H9 (cell line): ENCODE data around the gene UNC119. TPM values are rescaled to one million over a fixed set of nuclear protein-coding genes. Genes with fewer than 3 reads are reported as not detected.

Experiments
- DNase-seq: peaks from one replicate; pipeline ENCODE4 v3.0.0-alpha.2; 2017
- H2AFZ ChIP-seq: one replicate; pipeline ENCODE4 v1.6.1; 2013; ENCODE audit warnings: mild to moderate bottlenecking, low read length, control low read depth, moderate library complexity
- H2AK5ac ChIP-seq: 2 replicates; pipeline ENCODE4 v1.6.1; 2013; ENCODE audit warnings: low read length, control low read depth, mixed read lengths; ENCODE audit not compliant: insufficient read length
- H2BK120ac ChIP-seq: one replicate; pipeline ENCODE4 v1.6.1; 2013; ENCODE audit warnings: low read depth, mild to moderate bottlenecking, low read length, control low read depth, inconsistent platforms; ENCODE audit not compliant: poor library complexity, severe bottlenecking
- H2BK12ac ChIP-seq: 2 replicates; pipeline ENCODE4 v1.6.1; 2013; ENCODE audit warnings: low read length, control low read depth, mixed read lengths, low read depth; ENCODE audit not compliant: insufficient read length
- H2BK15ac ChIP-seq: 2 replicates; pipeline ENCODE4 v1.6.1; 2013; ENCODE audit warnings: low read depth, low read length, control low read depth
- H2BK20ac ChIP-seq: one replicate; pipeline ENCODE4 v1.6.1; 2013; ENCODE audit warnings: low read depth, mild to moderate bottlenecking, low read length, control low read depth, inconsistent platforms; ENCODE audit not compliant: poor library complexity, severe bottlenecking
- H2BK5ac ChIP-seq: 2 replicates; pipeline ENCODE4 v1.6.1; 2013; ENCODE audit warnings: low read length, control low read depth, mixed read lengths; ENCODE audit not compliant: insufficient read length
- H3K14ac ChIP-seq: 2 replicates; pipeline ENCODE4 v1.6.1; 2013; ENCODE audit warnings: low read length, control low read depth; ENCODE audit not compliant: insufficient read depth
- H3K18ac ChIP-seq: 2 replicates; pipeline ENCODE4 v1.6.1; 2013; ENCODE audit warnings: low read depth, mild to moderate bottlenecking, mixed read lengths, low read length, control low read depth; ENCODE audit not compliant: insufficient read length
- H3K23ac ChIP-seq: 2 replicates; pipeline ENCODE4 v1.6.1; 2013; ENCODE audit warnings: low read length, control low read depth, mixed read lengths, low read depth; ENCODE audit not compliant: insufficient read length
- H3K23me2 ChIP-seq: 2 replicates; pipeline ENCODE4 v1.6.1; 2013; ENCODE audit warnings: low read depth, mild to moderate bottlenecking, mixed read lengths, low read length, control low read depth; ENCODE audit not compliant: insufficient read length, poor library complexity, severe bottlenecking
- H3K27ac ChIP-seq: 2 replicates; pipeline ENCODE4 v1.5.1; 2013; ENCODE audit warnings: low read length, control low read depth, mixed read lengths, low read depth; ENCODE audit not compliant: insufficient read length
- H3K27me3 ChIP-seq: 2 replicates; pipeline ENCODE4 v1.6.1; 2013; ENCODE audit warnings: low read length, control low read depth, inconsistent platforms; ENCODE audit not compliant: insufficient read depth
- H3K4ac ChIP-seq: 2 replicates; pipeline ENCODE4 v1.6.1; 2013; ENCODE audit warnings: low read depth, mild to moderate bottlenecking, control low read depth, inconsistent platforms, low read length, moderate library complexity
- H3K4me1 ChIP-seq: 2 replicates; pipeline ENCODE4 v1.6.1; 2013; ENCODE audit warnings: low read length, control low read depth, inconsistent platforms; ENCODE audit not compliant: insufficient read depth
- H3K4me2 ChIP-seq: 2 replicates; pipeline ENCODE4 v1.6.1; 2013; ENCODE audit warnings: low read length, control low read depth, mixed read lengths; ENCODE audit not compliant: insufficient read length, insufficient read depth
- H3K56ac ChIP-seq: 2 replicates; pipeline ENCODE4 v1.6.1; 2013; ENCODE audit warnings: low read depth, mild to moderate bottlenecking, mixed read lengths, low read length, control low read depth; ENCODE audit not compliant: insufficient read length
- H3K79me1 ChIP-seq: 2 replicates; pipeline ENCODE4 v1.6.1; 2013; ENCODE audit warnings: low read depth, mild to moderate bottlenecking, moderate library complexity, low read length, control low read depth, inconsistent platforms; ENCODE audit not compliant: insufficient read depth, poor library complexity, severe bottlenecking
- H3K79me2 ChIP-seq: 2 replicates; pipeline ENCODE4 v1.6.1; 2013; ENCODE audit warnings: low read length, control low read depth, inconsistent platforms; ENCODE audit not compliant: insufficient read depth
- H3K9ac ChIP-seq: 2 replicates; pipeline ENCODE4 v1.6.1; 2013; ENCODE audit warnings: low read length, control low read depth, mixed read lengths; ENCODE audit not compliant: insufficient read length; ENCODE audit errors: extremely low read depth
- H3K9me3 ChIP-seq: one replicate; pipeline ENCODE4 v1.6.1; 2013; ENCODE audit warnings: low read depth, low read length, inconsistent platforms; ENCODE audit not compliant: control insufficient read depth
- H3T11ph ChIP-seq: one replicate; pipeline ENCODE4 v1.6.1; 2013; ENCODE audit warnings: mild to moderate bottlenecking, low read length, control low read depth, inconsistent platforms
- H4K20me1 ChIP-seq: one replicate; pipeline ENCODE4 v1.6.1; 2013; ENCODE audit not compliant: control insufficient read depth, insufficient read length, insufficient read depth
- H4K5ac ChIP-seq: 2 replicates; pipeline ENCODE4 v1.6.1; 2013; ENCODE audit warnings: low read depth, mild to moderate bottlenecking, mixed read lengths, low read length, control low read depth; ENCODE audit not compliant: insufficient read length
- H4K8ac ChIP-seq: replicated peaks from 2 replicates; pipeline ENCODE4 v1.6.1; 2013; ENCODE audit warnings: low read length, control low read depth, mixed read lengths, low read depth; ENCODE audit not compliant: insufficient read length
- H4K91ac ChIP-seq: 2 replicates; pipeline ENCODE4 v1.6.1; 2013; ENCODE audit warnings: low read depth, mild to moderate bottlenecking, moderate library complexity, mixed read lengths, low read length, control low read depth; ENCODE audit not compliant: insufficient read length
- H3K27ac Mint-ChIP-seq, 3 experiments: 2 replicates in 2 of 3; 3 replicates in 1 of 3; pipeline ENCODE4 v1.8.0; 2020 to 2021; ENCODE audit warnings: mixed read lengths in 3 of 3, mild to moderate bottlenecking in 1 of 3, moderate library complexity in 1 of 3
- H3K27me3 Mint-ChIP-seq: 2 replicates; pipeline ENCODE4 v1.8.0; 2021; ENCODE audit warnings: low read depth, mild to moderate bottlenecking, moderate library complexity, mixed read lengths
- H3K36me3 Mint-ChIP-seq, 3 experiments: 2 replicates in 2 of 3; 3 replicates in 1 of 3; pipeline ENCODE4 v1.8.0; 2020 to 2021; ENCODE audit warnings: low read depth in 3 of 3, mixed read lengths in 3 of 3; ENCODE audit not compliant: insufficient read depth in 1 of 3
- H3K4me1 Mint-ChIP-seq, 2 experiments: 2 replicates each; pipeline ENCODE4 v1.8.0; 2020; ENCODE audit warnings: mixed read lengths in 2 of 2
- H3K4me3 Mint-ChIP-seq, 2 experiments: 2 replicates in 1 of 2; 3 replicates in 1 of 2; pipeline ENCODE4 v1.8.0; 2020 to 2021; ENCODE audit warnings: mild to moderate bottlenecking in 2 of 2, mixed read lengths in 2 of 2, moderate library complexity in 1 of 2
- H3K9me3 Mint-ChIP-seq, 2 experiments: 2 replicates in 1 of 2; 3 replicates in 1 of 2; pipeline ENCODE4 v1.8.0; 2020; ENCODE audit warnings: mild to moderate bottlenecking in 2 of 2, mixed read lengths in 2 of 2, moderate library complexity in 1 of 2
- WGBS: extraction: QIAGEN DNeasy Blood & Tissue Kit; methylation state at CpG from one replicate; pipeline ENCODE4 v1.1.7; 2013; ENCODE audit warnings: missing lambda C conversion rate, low lambda C conversion rate, mixed read lengths; ENCODE audit not compliant: insufficient read length; ENCODE audit errors: extremely low coverage; 5-methylcytosine and 5-hydroxymethylcytosine counted together
- total RNA-seq: library from RNA; stranded (reverse); gene quantifications from 2 replicates; pipeline ENCODE4 v1.2.1, GENCODE V29; 2021
- TF ChIP-seq, protein P1 (sequence below): fragments of 200-600 bp; sonication (generic); conservative IDR thresholded peaks from 3 replicates; pipeline ENCODE4 v1.8.0; 2021; ENCODE audit warnings: antibody characterized with exemption, mild to moderate bottlenecking

The UNC119 gene
- total RNA-seq, 1 experiment from 2014 or later: 36.9 TPM

DNA sequence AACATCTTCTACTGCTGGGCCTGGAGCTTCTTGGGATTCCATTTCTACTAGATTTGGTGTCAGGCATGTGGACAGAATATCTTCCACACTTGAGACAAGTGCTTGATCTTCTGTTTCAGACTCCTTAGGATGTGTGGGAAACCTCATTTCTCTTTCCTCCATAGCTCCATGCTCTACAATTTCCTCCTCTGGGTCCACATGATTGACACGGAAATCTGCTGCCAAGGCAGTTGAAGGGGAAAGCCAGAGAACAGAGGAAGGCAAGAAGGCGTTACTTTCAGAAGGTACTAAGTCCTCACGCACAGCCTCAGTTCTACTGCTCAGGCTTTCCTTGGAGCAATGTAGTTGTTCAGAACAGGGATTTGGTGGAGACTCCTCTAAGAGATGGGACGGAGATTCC lies 39.8 kb upstream of the UNC119 start:
- H3K4me3 Mint-ChIP-seq: no peak overlapping the region
- Histone ChIP-seq H2AK5ac (no peak overlapping the region), H3K9ac (no peak overlapping the region), H4K91ac (no peak overlapping the region), H3K23me2 (no peaks in the 10 kb centered on the region), H3K18ac (no peak overlapping the region), H3K27me3 (no peaks in the 10 kb centered on the region), H2BK5ac (no peak overlapping the region), H4K5ac (no peak overlapping the region), H4K8ac (no peak overlapping the region), H2BK15ac (no peak overlapping the region), H3K4me1 (no peaks in the 10 kb centered on the region), H3K9me3 (no peaks in the 10 kb centered on the region), H3K14ac (no peak overlapping the region), H2BK20ac (no peak overlapping the region), H3T11ph (no peak overlapping the region), H3K4ac (no peak overlapping the region), H3K27ac (no peak overlapping the region), H3K79me2 (no peaks in the 10 kb centered on the region), H3K4me2 (no peak overlapping the region), H4K20me1 (no peaks in the 10 kb centered on the region), H2BK12ac (no peak overlapping the region), H3K23ac (no peak overlapping the region), H2BK120ac (no peak overlapping the region), H2AFZ (no peak overlapping the region), H3K79me1 (no peaks in the 10 kb centered on the region), H3K56ac (no peak overlapping the region)
- no peaks in the 10 kb centered on the region for H3K27me3 Mint-ChIP-seq
- TF ChIP-seq, protein P1, sequence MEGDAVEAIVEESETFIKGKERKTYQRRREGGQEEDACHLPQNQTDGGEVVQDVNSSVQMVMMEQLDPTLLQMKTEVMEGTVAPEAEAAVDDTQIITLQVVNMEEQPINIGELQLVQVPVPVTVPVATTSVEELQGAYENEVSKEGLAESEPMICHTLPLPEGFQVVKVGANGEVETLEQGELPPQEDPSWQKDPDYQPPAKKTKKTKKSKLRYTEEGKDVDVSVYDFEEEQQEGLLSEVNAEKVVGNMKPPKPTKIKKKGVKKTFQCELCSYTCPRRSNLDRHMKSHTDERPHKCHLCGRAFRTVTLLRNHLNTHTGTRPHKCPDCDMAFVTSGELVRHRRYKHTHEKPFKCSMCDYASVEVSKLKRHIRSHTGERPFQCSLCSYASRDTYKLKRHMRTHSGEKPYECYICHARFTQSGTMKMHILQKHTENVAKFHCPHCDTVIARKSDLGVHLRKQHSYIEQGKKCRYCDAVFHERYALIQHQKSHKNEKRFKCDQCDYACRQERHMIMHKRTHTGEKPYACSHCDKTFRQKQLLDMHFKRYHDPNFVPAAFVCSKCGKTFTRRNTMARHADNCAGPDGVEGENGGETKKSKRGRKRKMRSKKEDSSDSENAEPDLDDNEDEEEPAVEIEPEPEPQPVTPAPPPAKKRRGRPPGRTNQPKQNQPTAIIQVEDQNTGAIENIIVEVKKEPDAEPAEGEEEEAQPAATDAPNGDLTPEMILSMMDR: no peak
- peaks cover under 1% of the 10 kb centered on the region in 2 experiments; a peak in 3 of 4 replicates for H3K4me1 Mint-ChIP-seq
- WGBS: no CpG with 5 or more reads among the region's 4 CpGs
- H3K9me3 Mint-ChIP-seq: no peaks in the 10 kb centered on the region
- no peak overlapping the region for H3K27ac Mint-ChIP-seq
- peaks cover 36 to 68% (median 62%) of the 10 kb centered on the region in 3 experiments; a peak in 6 of 7 replicates for H3K36me3 Mint-ChIP-seq
- DNase-seq: no peak
